ENCODE results near the gene OR6A2. TPM values are rescaled to one million over a fixed set of nuclear protein-coding genes. Genes with fewer than 3 reads are reported as not detected.

OR6A2 gene
- total RNA-seq: under 0.01 and 0.59 TPM in 2 replicates

DNA sequence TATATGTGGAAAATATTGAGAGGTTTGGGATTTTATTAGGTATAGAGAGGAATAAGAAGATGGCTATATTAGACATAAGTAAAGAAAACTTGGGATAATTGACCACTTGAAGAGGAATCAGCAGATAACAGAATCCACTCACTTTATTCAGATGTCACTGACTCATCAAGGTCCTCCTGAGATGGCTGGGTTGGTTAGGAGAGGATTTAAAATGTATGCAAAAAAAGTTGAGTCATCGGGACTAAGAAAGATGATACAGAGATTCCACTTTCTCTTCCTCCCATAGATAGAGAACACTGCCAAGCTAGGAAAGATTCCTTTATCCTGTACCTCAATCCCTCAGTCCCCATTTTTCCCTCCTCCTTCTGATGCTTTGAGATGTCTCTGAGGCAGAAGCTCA lies at the start of gene OR6A2:
Gene OR6A2 (minus strand): TSS at position 288 of the 400 bp plus-strand sequence. CDS start 3,981 bp downstream, outside the sequence.

DNA sequence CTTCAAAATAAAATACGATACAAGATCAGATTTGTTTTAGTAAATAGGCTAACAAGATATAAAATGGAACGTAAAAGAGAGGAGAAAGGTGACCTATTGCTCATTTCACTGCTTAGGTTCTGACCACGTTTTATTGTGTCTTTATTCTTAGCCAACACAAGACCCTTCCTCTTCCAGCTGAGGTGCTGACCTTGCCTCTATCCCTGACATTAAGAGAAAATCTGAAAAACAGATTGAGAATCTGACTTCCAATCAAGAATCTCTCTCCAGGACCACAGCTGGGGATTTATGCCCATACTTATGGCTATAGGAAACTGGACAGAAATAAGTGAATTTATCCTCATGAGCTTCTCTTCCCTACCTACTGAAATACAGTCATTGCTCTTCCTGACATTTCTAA lies 45.9 kb upstream of the OR6A2 start, which contains the start of gene OR10A5:
Gene OR10A5 (plus strand): TSS at position 301 of the 400 bp plus-strand sequence. CDS start 0 bp downstream, at position 301.

DNA sequence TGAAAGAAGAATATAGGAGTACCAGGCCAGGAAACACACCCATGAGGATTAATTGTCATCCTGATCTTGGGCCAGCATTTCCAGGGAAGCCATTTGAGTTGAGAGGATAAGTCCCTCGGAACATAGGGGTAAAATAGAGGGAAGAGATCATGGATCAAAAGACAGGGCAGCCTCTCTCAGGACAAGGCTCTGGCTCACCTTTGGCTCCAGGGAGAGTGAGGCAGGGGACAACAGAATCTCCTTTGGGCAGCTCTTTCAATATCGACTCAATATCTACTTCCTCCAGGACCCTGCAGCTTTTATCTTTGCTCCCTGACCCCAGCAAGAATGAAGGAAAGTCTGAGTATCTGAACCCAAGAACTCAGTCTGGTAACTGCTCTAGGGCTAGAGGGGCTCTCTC lies 16.8 kb downstream of the OR6A2 start, which contains the start of gene OR2AG1:
Gene OR2AG1 (plus strand): TSS at position 301 of the 400 bp plus-strand sequence. CDS start 2,018 bp downstream, outside the sequence.

DNA sequence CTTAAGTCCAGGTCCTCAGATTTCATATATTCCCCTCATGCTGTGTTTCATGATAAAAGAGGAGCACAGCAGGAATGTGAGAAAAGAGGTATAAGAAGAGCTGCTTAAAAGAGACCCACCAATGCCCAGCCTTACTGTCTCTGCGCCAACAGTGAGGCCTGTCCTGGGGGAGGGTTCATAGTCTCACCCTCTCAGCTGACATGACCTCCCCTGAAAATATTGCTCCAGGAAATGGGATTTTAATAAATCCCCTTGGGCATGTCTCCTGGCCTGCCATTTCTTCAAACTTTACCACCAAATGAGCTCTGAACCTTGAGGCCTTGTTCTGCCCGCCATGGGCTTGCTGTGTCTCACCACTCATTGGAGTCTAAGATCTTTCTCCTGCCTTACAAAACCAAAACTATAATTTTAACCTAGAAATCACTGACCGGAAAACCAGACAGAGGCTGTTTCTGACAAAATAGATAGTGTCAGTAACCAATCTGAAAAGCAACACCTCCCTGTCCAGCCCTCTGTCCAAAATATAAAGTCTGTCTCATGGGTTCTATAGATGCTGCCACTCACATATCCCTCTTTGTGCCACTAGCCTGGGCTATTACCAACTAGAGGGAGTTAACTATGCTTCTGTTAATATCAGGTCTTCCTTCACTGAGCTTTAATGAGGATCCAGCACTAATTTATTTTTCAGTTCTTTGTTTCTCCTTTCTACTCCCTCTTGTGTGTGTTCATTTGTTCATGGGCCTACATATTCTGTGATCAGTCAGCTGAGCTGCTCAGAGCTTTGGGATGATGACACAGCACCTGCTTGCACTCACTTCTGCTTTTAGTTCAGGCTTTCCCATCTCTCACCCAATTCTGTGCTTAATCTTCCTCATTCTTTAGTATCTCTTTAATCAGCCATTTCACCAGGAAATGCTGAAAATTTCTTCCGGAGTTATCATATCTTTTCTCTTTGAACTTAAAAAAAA lies 27.3 kb downstream of the OR6A2 start, which contains the start of gene OR2AG2:
Gene OR2AG2 (minus strand): TSS at position 51 of the 968 bp plus-strand sequence. CDS start 3,019 bp downstream, outside the sequence.

Other genes starting within 250 kb of the OR6A2 start
- 9.2 and 13.5 TPM in 2 replicates for gene RRP8, start 196.1 kb downstream of the OR6A2 start, total RNA-seq
- 110 and 148 TPM in 2 replicates for gene ILK, start 195.9 kb downstream of the OR6A2 start, total RNA-seq
- gene TAF10, start 187.5 kb downstream of the OR6A2 start, total RNA-seq: 27.9 and 32.3 TPM in 2 replicates
- gene TPP1, start 180.3 kb downstream of the OR6A2 start, total RNA-seq: 56.7 and 93.3 TPM in 2 replicates
- gene DCHS1, start 143.9 kb downstream of the OR6A2 start, total RNA-seq: 0.37 and 0.78 TPM in 2 replicates
- gene MRPL17, start 116.3 kb downstream of the OR6A2 start, total RNA-seq: 48.1 and 66.5 TPM in 2 replicates
- gene OR2AG2, start 27.7 kb downstream of the OR6A2 start, total RNA-seq: under 0.01 and 0.20 TPM in 2 replicates
- under 0.01 TPM in 1 of 2 replicates, not detected in the other for gene OR2AG1, start 16.7 kb downstream of the OR6A2 start, total RNA-seq
- gene OR10A5, start 46.0 kb upstream of the OR6A2 start, total RNA-seq: not detected in 2 replicates
- gene OR10A2, start 63.4 kb upstream of the OR6A2 start, total RNA-seq: not detected in 2 replicates
- gene OR10A4, start 76.9 kb upstream of the OR6A2 start, total RNA-seq: not detected in 2 replicates
- gene OR2D2, start 92.8 kb upstream of the OR6A2 start, total RNA-seq: under 0.01 and 0.78 TPM in 2 replicates
- gene OR2D3, start 121.3 kb upstream of the OR6A2 start, total RNA-seq: under 0.01 TPM in 1 of 2 replicates, not detected in the other
- 2.2 and 5.7 TPM in 2 replicates for gene ZNF215, start 126.7 kb upstream of the OR6A2 start, total RNA-seq
- gene ZNF214, start 220.7 kb upstream of the OR6A2 start, total RNA-seq: 1.2 and 1.8 TPM in 2 replicates
- under 0.01 and 0.20 TPM in 2 replicates for gene NLRP14, start 220.8 kb upstream of the OR6A2 start, total RNA-seq